Neural crest cell (in vitro differentiated cells): Measurements from ENCODE around the gene KLHL13. TPM values are rescaled to one million over a fixed set of nuclear protein-coding genes. Genes with fewer than 3 reads are reported as not detected.
"Not testable (repeated sequence)": the region's sequence is repeated elsewhere in the genome, so short reads cannot be mapped to it uniquely, and the experiment has no call there.

ENCODE experiments used
- DNase-seq: peaks from one replicate; pipeline ENCODE4 v3.0.0; 2021; ENCODE audit warnings: low read depth, mixed read lengths, low spot score
- H3K27ac Mint-ChIP-seq: one replicate; pipeline ENCODE4 v1.8.0; 2021; ENCODE audit warnings: mild to moderate bottlenecking, mixed read lengths; ENCODE audit not compliant: unreplicated experiment
- H3K27me3 Mint-ChIP-seq: 2 replicates; pipeline ENCODE4 v1.8.0; 2021; ENCODE audit warnings: low read depth, mild to moderate bottlenecking, mixed read lengths
- H3K36me3 Mint-ChIP-seq: 2 replicates; pipeline ENCODE4 v1.8.0; 2021; ENCODE audit warnings: low read depth, mild to moderate bottlenecking, mixed read lengths
- H3K4me1 Mint-ChIP-seq: 2 replicates; pipeline ENCODE4 v1.8.0; 2021; ENCODE audit warnings: mixed read lengths
- H3K4me3 Mint-ChIP-seq: one replicate; pipeline ENCODE4 v1.8.0; 2021; ENCODE audit warnings: mild to moderate bottlenecking, mixed read lengths
- H3K9me3 Mint-ChIP-seq: 2 replicates; pipeline ENCODE4 v1.8.0; 2021; ENCODE audit warnings: mixed read lengths
- CTCF ChIP-seq: fragments of 200-600 bp; sonication (generic); conservative IDR thresholded peaks from 2 replicates; pipeline ENCODE4 v1.5.0; 2021; ENCODE audit warnings: antibody characterized with exemption, mild to moderate bottlenecking
- total RNA-seq: library from RNA; stranded (reverse); gene quantifications from 2 replicates; pipeline ENCODE4 v1.2.1, GENCODE V29; 2021

KLHL13 gene
- total RNA-seq, 1 donor from 2014 or later: 13.2 TPM

GRCh38 chrX:117969328-117969727 lies 147.3 kb downstream of the KLHL13 start:
- no peak for DNase-seq
- Mint-ChIP-seq H3K4me1 (peaks cover 13% of the 10 kb centered on the region), H3K9me3 (peaks cover 2% of the 10 kb centered on the region), H3K36me3 (peaks cover 6% of the 10 kb centered on the region), H3K27ac (no peak overlapping the region), H3K4me3 (no peak overlapping the region), H3K27me3 (no peaks in the 10 kb centered on the region)
- TF ChIP-seq CTCF: no peak

- H3K36me3 Mint-ChIP-seq: no peaks in the 10 kb centered on the region
- H3K4me3 Mint-ChIP-seq: no peak overlapping the region
- no peaks in the 10 kb centered on the region for H3K4me1 Mint-ChIP-seq
- H3K27me3 Mint-ChIP-seq: no peaks in the 10 kb centered on the region
- TF ChIP-seq CTCF: no peak
- no peak for DNase-seq
- H3K27ac Mint-ChIP-seq: no peak overlapping the region
- H3K9me3 Mint-ChIP-seq: peaks cover 7% of the 10 kb centered on the region
Observed at GRCh38 chrX:117959045-117959444, 157.6 kb downstream of the KLHL13 start.

- no peaks in the 10 kb centered on the region for H3K4me1 Mint-ChIP-seq
- DNase-seq: no peak
- no peaks in the 10 kb centered on the region for H3K27me3 Mint-ChIP-seq
- TF ChIP-seq CTCF: no peak
- peaks cover 7% of the 10 kb centered on the region for H3K9me3 Mint-ChIP-seq
- no peak overlapping the region for H3K27ac Mint-ChIP-seq
- no peak overlapping the region for H3K4me3 Mint-ChIP-seq
- H3K36me3 Mint-ChIP-seq: no peaks in the 10 kb centered on the region
Observed at GRCh38 chrX:117957128-117957527, 159.5 kb downstream of the KLHL13 start.

GRCh38 chrX:117939296-117939695 lies 177.3 kb downstream of the KLHL13 start:
- H3K4me3 Mint-ChIP-seq, H3K27me3 Mint-ChIP-seq, DNase-seq, H3K27ac Mint-ChIP-seq, H3K4me1 Mint-ChIP-seq: not testable (repeated sequence)
- H3K36me3 Mint-ChIP-seq: peaks cover 32% of the 10 kb centered on the region
- peaks cover 14% of the 10 kb centered on the region for H3K9me3 Mint-ChIP-seq

GRCh38 chrX:117936118-117936517 lies 180.5 kb downstream of the KLHL13 start:
- no peak for DNase-seq
- H3K9me3 Mint-ChIP-seq: peaks cover 2% of the 10 kb centered on the region
- TF ChIP-seq CTCF: no peak

GRCh38 chrX:117930116-117930515 lies 186.5 kb downstream of the KLHL13 start:
- not testable (repeated sequence) for DNase-seq, H3K4me3 Mint-ChIP-seq, H3K27ac Mint-ChIP-seq, H3K4me1 Mint-ChIP-seq, H3K27me3 Mint-ChIP-seq, H3K9me3 Mint-ChIP-seq, H3K36me3 Mint-ChIP-seq

More at GRCh38 chrX:117936118-117936517, 180.5 kb downstream of the KLHL13 start:
- Mint-ChIP-seq H3K27ac (no peak overlapping the region), H3K36me3 (peaks cover 6% of the 10 kb centered on the region), H3K4me1 (no peaks in the 10 kb centered on the region), H3K27me3 (no peaks in the 10 kb centered on the region), H3K4me3 (no peak overlapping the region)

- no peak for TF ChIP-seq CTCF
- Mint-ChIP-seq H3K9me3 (peaks cover 2% of the 10 kb centered on the region), H3K27me3 (no peaks in the 10 kb centered on the region), H3K4me3 (no peak overlapping the region), H3K4me1 (no peaks in the 10 kb centered on the region), H3K27ac (no peak overlapping the region), H3K36me3 (no peaks in the 10 kb centered on the region)
- no peak for DNase-seq
Observed at GRCh38 chrX:117919755-117920154, 196.9 kb downstream of the KLHL13 start.
